Mucosa of descending colon (tissue), 3 donors: ENCODE results near the gene HSPA2. TPM values are rescaled to one million over a fixed set of nuclear protein-coding genes. Genes with fewer than 3 reads are reported as not detected.

ENCODE experiments used
- ATAC-seq: fragments of 200-7000 bp; cut with Tn5 transposase; one replicate; pipeline ENCODE4 v1.9.1; 2020; ENCODE audit warnings: mild to moderate bottlenecking, moderate library complexity
- DNase-seq, 3 donors: peaks; one replicate each; pipeline ENCODE4 v3.0.0-alpha.2; 2020
- H3K36me3 ChIP-seq: fragments of 200-600 bp; one replicate; pipeline ENCODE4 v1.8.0; 2021; ENCODE audit warnings: low read depth, mild to moderate bottlenecking
- H3K4me1 ChIP-seq: fragments of 200-600 bp; one replicate; pipeline ENCODE4 v1.8.0; 2021; ENCODE audit warnings: low read depth, mild to moderate bottlenecking
- H3K4me3 ChIP-seq: fragments of 200-600 bp; one replicate; pipeline ENCODE4 v1.8.0; 2021; ENCODE audit warnings: mild to moderate bottlenecking
- H3K9me3 ChIP-seq: fragments of 200-600 bp; one replicate; pipeline ENCODE4 v1.8.0; 2021; ENCODE audit warnings: mild to moderate bottlenecking
- CTCF ChIP-seq: fragments of 200-600 bp; IDR thresholded peaks from one replicate; pipeline ENCODE4 v1.8.0; 2022; ENCODE audit warnings: antibody characterized with exemption, mild to moderate bottlenecking
- intact Hi-C, 2 donors: fragments of 100-400 bp; cut with DNase I in 1 of 2; cut with micrococcal nuclease in 1 of 2; formaldehyde crosslinking; loops; one replicate each; pipeline versions ENCODE4 v1.11.0 to v1.11.1; 2022; cut with DNase I, micrococcal nuclease
- total RNA-seq, 3 donors: library from RNA; stranded (reverse); fragmentation: NEBNext Ultra II Directional in 2 of 3; extraction: Animal tissue kit (Norgen Biotek cat#: 25700) in 2 of 3; gene quantifications; one replicate each; pipeline versions ENCODE4 v1.2.1 to v1.2.4, GENCODE V29; 2021 to 2023
- donor health status: DM: no; HTN: no; CAD: no; lungs with moderate emphysema.
- donor health status: DM: no; HTN: no; CAD: no.
- donor health status: DM: no; HTN: yes; CAD: no.

HSPA2 gene
- total RNA-seq, 3 donors from 2014 or later, result 28.3 to 99.5 (median 58.2) TPM

GRCh38 chr14:64518229-64518628 is 22.3 kb upstream of the HSPA2 start:
- ATAC-seq (no peak), DNase-seq (no peak)
- Histone ChIP-seq H3K4me1 (peaks cover 15% of the 10 kb centered on the region), H3K36me3 (no peaks in the 10 kb centered on the region), H3K4me3 (no peak overlapping the region), H3K9me3 (no peaks in the 10 kb centered on the region)
- intact Hi-C loops, result no loop called here
- TF ChIP-seq CTCF, result no peak

DNA sequence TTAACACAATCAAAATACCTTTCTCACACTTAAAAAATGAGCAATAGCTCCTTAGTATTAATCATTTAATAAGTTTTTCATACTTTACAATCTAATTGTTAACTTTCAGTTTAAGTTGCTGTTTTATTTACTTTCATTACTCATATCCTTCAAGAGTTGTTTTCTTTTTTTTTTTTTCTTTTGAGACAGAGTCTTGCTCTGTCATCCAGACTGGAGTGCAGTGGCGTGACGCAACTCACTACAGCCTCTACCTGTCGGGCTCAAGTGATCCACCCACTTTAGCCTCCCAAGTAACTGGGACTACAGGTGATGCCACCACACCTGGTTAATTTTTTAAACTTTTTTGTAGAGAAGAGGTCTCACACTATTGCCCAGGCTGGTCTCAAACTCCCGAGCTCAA is 19.8 kb upstream of the HSPA2 start:
- H3K9me3 ChIP-seq, result no peaks in the 10 kb centered on the region
- no peak for DNase-seq
- no peaks in the 10 kb centered on the region for H3K36me3 ChIP-seq
- no peak for TF ChIP-seq CTCF
- peaks cover 5% of the 10 kb centered on the region for H3K4me1 ChIP-seq
- intact Hi-C loops, result no loop called here
- no peak overlapping the region for H3K4me3 ChIP-seq
- no peak for ATAC-seq

DNA sequence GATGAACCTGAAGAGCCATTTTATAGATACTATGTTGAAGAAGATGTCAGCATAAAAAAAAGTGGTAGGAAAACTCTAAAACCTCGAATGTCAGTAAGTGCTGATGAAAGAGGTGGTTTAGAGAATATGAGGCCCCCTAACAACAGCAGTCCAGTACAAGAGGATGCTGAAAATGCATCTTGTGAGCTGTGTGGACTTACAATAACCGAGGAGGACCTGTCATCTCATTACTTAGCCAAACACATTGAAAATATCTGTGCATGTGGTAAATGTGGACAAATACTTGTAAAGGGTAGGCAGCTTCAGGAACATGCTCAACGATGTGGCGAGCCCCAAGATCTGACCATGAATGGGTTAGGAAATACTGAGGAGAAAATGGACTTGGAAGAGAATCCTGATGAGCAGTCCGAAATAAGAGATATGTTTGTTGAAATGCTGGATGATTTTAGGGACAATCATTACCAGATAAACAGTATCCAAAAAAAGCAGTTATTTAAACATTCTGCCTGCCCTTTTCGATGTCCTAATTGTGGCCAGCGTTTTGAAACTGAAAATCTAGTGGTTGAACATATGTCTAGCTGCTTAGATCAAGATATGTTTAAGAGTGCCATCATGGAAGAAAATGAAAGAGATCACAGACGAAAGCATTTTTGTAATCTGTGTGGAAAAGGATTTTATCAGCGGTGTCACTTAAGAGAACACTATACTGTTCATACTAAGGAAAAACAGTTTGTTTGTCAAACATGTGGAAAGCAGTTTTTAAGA is 17.8 kb upstream of the HSPA2 start:
- DNase-seq (no peak), ATAC-seq (no peak)
- no peaks in the 10 kb centered on the region for H3K9me3 ChIP-seq
- no peak for TF ChIP-seq CTCF
- H3K4me3 ChIP-seq, result no peak overlapping the region
- H3K36me3 ChIP-seq, result no peaks in the 10 kb centered on the region
- intact Hi-C loops, result no loop called here
- peaks cover 5% of the 10 kb centered on the region for H3K4me1 ChIP-seq

DNA sequence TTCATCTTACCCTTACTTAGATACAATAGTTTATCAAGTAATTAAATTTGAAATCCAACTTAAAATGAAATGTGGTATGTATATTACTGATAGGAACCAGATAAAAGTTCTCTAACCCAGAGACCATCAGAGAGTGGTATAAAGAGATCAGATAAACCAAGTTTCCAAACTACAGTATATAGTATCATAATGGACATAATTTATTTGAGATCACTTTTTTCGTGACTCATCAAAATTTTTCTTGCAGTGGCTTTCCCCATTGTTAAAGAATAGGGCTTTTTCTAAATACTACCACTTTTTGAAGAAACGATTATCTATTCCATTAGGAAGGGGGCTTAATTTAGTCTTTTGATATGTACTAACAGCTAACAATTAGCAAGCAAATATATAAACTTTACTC is 15.2 kb upstream of the HSPA2 start:
- Histone ChIP-seq H3K36me3 (no peaks in the 10 kb centered on the region), H3K4me1 (no peaks in the 10 kb centered on the region), H3K4me3 (no peak overlapping the region), H3K9me3 (no peaks in the 10 kb centered on the region)
- no peak for TF ChIP-seq CTCF
- ATAC-seq (no peak), DNase-seq (no peak)
- intact Hi-C loops, result no loop called here

DNA sequence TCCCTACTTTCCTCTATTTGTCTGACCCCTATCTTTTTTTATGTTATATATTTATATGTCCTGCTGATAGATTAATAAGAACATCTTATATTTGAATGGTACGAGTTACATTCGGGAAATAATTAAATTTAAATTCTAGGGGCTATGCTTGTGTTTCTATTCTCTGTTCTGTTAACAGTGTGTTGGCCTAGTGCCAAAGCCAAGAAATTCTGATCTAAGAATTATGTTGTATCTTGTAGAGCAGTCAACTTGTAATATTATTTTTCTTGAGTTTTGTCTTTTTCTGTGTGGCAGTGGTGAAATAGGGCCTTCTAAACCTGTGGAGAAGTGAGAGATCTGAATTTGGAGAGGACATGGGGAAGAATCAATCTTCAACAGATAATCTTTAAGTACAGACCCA is 9.0 kb upstream of the HSPA2 start:
- Histone ChIP-seq H3K4me3 (no peak overlapping the region), H3K36me3 (no peaks in the 10 kb centered on the region), H3K9me3 (no peaks in the 10 kb centered on the region), H3K4me1 (no peaks in the 10 kb centered on the region)
- intact Hi-C loops, result no loop called here
- ATAC-seq (no peak), DNase-seq (no peak)
- no peak for TF ChIP-seq CTCF
